Skeletal muscle tissue (tissue), 4 donors: ENCODE results near the gene TMED5. TPM values are rescaled to one million over a fixed set of nuclear protein-coding genes. Genes with fewer than 3 reads are reported as not detected.

Source experiments
- H3K27ac ChIP-seq: one replicate; pipeline ENCODE4 v1.7.0; 2013; ENCODE audit warnings: mild to moderate bottlenecking, low read depth, low read length, inconsistent platforms
- H3K27me3 ChIP-seq, 3 donors: one replicate each; pipeline ENCODE4 v1.7.0; 2013; ENCODE audit warnings: low read length in 3 of 3; ENCODE audit not compliant: control insufficient read depth in 3 of 3, insufficient read depth in 3 of 3
- H3K36me3 ChIP-seq, 3 donors: one replicate each; pipeline ENCODE4 v1.7.0; 2013; ENCODE audit warnings: low read length in 3 of 3; ENCODE audit not compliant: control insufficient read depth in 3 of 3, insufficient read depth in 3 of 3
- H3K4me1 ChIP-seq, 3 donors: one replicate each; pipeline ENCODE4 v1.7.0; 2013; ENCODE audit warnings: low read length in 3 of 3, mild to moderate bottlenecking in 3 of 3; ENCODE audit not compliant: control insufficient read depth in 3 of 3, insufficient read depth in 3 of 3
- H3K4me3 ChIP-seq, 3 donors: one replicate each; pipeline ENCODE4 v1.7.0; 2013; ENCODE audit warnings: low read length in 3 of 3
- H3K9ac ChIP-seq, 3 donors: one replicate each; pipeline ENCODE4 v1.7.0; 2013; ENCODE audit warnings: low read length in 3 of 3, mild to moderate bottlenecking in 3 of 3, moderate library complexity in 2 of 3, low read depth in 1 of 3
- H3K9me3 ChIP-seq, 3 donors: one replicate each; pipeline ENCODE4 v1.7.0; 2013; ENCODE audit warnings: low read length in 3 of 3; ENCODE audit not compliant: control insufficient read depth in 3 of 3
- total RNA-seq: library from RNA; depleted of rRNA; stranded (reverse); fragments of >200 nt; gene quantifications from one replicate; pipeline ENCODE4 v1.2.3, GENCODE V29; 2014
- donor health status: Osteomylitis.

The TMED5 gene
- total RNA-seq, 1 donor from 2014 or later, result 16.7 TPM

DNA sequence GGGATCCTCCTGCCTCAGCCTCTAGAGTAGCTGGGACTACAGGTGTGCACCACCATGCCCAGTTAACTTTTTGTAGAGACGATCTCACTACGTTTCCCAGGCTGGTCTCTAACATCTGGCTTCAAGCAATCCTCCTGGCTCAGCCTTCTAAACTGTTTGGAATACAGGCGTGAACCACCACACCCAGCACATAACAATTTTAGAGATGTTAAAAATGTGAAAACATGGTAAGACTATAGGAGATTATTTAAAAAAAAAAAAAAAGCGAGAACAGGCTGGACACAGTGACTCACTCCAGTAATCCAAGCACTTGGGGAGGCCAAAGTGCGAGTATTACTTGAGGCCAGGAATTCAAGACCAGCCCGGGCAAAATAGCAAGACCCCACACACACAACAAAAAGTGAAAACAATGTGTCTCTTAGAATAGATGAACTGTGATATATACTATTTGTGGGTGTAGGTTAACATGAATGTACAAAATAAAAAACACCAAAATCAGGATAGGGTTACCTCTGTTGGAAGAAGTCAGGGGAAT lies 19.9 kb upstream of the TMED5 start:
- Histone ChIP-seq H3K4me1 (no peaks in the 10 kb centered on the region), H3K4me3 (no peak overlapping the region), H3K27ac (no peak overlapping the region), H3K9me3 (no peaks in the 10 kb centered on the region), H3K36me3 (peaks cover 0 to 10% (median 0%) of the 10 kb centered on the region in 3 donors), H3K27me3 (no peaks in the 10 kb centered on the region), H3K9ac (no peak overlapping the region)

DNA sequence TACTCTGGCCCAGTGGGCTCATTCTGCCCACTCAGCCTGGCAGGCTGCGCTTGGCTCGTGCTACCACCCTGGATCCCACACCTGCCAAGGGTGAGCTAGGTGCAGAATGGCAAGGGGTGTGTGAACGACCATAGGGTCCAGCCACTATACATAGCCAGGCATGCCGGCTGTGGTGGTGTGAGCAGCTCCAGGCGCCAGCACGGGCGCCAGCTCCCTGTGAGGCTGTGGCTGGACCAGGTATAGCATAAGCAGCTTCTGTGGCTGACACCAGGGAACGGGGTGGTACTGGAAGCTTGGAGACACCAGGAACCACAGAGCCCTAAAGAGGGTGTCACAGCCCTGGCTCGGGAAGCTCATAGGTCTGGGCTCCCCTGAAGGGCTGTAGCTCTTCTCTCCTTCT lies 18.9 kb upstream of the TMED5 start:
- H3K4me3 ChIP-seq, result no peak overlapping the region
- no peaks in the 10 kb centered on the region for H3K9me3 ChIP-seq
- peaks cover 0 to 10% (median 0%) of the 10 kb centered on the region in 3 donors for H3K36me3 ChIP-seq

DNA sequence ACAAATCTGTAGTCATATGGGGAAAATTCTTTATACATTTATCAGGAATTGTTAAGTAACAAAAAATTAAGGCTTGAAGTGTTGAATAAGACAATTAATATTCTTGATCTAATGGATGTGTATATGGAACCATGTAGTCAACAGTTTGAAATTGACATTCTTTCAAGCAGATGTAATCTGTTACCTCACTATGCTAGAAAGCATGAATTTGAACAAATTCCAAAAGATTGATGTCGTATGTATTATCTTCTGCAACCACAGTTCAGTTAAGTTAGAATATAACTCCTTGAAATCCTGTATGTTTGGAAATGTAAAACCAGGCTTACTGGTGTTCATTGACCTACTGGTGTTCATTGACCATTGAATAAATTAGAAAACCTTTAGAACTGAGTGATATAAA lies 16.4 kb upstream of the TMED5 start:
- Histone ChIP-seq H3K9me3 (no peaks in the 10 kb centered on the region), H3K27me3 (no peaks in the 10 kb centered on the region), H3K36me3 (peaks cover 0 to 10% (median 0%) of the 10 kb centered on the region in 3 donors), H3K4me3 (no peak overlapping the region), H3K9ac (no peak overlapping the region), H3K27ac (no peak overlapping the region), H3K4me1 (no peaks in the 10 kb centered on the region)

More for the DNA sequence above, 18.9 kb upstream of the TMED5 start:
- no peak overlapping the region for H3K9ac ChIP-seq
- H3K27me3 ChIP-seq, result no peaks in the 10 kb centered on the region
- H3K4me1 ChIP-seq, result no peaks in the 10 kb centered on the region
- no peak overlapping the region for H3K27ac ChIP-seq

DNA sequence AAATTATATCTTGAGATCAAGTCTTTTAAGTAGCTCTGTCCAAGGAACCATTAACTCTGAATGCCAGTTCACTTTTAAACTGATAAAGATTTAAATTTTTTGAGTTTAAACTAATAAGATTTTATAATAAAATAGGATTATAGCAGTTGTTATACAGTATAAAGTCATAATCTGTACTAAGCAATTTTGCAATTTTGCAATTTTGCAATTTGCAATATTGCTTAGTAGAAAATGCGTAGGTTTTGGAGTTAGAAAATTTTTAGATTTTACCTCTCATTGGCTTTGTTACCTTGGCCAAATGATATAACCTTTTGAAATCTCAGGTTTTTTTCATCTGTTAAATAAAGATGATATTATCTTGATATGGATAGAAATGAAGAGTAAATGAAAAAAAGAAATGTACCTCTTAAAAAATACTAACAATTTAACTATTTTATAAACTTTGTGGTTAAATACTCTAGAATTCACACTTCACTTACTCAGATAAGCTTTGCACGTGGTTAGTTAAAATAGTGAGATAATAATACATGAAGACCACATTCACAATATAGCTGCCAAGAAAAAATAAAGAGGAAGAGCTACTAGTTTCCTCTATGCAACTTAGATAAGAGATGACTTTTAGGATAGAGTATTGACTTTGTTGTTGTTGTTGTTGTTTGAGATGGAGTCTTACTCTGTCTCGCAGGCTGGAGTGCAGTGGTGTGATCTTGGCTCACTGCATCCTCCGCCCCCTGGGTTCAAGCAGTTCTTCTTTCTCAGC lies 14.2 kb upstream of the TMED5 start:
- Histone ChIP-seq H3K36me3 (peaks cover 0 to 9% (median 0%) of the 10 kb centered on the region in 3 donors), H3K9me3 (no peaks in the 10 kb centered on the region), H3K4me3 (no peak overlapping the region), H3K4me1 (no peaks in the 10 kb centered on the region), H3K9ac (no peak overlapping the region), H3K27me3 (no peaks in the 10 kb centered on the region), H3K27ac (no peak overlapping the region)

DNA sequence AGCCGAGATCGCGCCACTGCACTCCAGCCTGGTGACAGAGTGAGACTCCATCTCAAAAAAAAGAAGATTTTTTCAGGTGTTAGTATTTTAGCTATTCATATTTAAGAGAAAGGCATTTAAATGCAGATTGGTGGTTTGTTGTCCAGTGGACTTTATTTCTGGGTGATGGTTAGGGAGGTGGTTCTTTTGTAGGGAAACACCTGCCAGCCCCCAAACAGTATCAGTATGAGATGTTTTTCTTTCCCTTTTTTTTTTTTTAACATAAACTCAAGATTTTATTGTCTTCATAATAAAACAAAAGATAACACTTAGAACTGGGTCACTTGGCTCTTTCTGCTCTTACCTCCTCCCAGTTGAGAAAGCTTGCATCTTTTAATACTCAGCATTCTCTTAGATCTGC lies 10.2 kb upstream of the TMED5 start:
- Histone ChIP-seq H3K27ac (no peak overlapping the region), H3K4me1 (no peaks in the 10 kb centered on the region), H3K9me3 (no peaks in the 10 kb centered on the region), H3K4me3 (no peak overlapping the region), H3K9ac (no peak overlapping the region), H3K36me3 (peaks cover 0 to 5% (median 0%) of the 10 kb centered on the region in 3 donors), H3K27me3 (no peaks in the 10 kb centered on the region)

DNA sequence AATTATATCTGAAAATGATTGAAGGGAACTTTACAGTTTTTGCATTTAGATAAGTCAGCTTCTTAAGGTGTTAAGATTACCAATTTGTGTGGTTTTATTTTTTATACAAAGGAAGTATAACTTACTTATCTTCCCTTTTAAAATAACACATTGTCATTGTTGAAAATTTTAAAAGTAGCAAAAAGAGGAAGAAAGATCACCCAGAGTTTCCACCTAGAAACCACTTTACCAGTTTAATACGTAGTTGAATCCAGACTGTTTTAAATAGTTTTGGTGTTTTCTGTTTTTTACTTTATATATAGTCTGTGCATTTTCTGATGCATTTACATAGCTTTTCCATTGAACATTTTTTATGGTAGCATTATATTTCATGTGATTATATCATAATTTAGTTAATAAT lies 6.5 kb upstream of the TMED5 start:
- no peaks in the 10 kb centered on the region for H3K27me3 ChIP-seq
- no peak overlapping the region for H3K27ac ChIP-seq
- no peak overlapping the region for H3K9ac ChIP-seq
- H3K36me3 ChIP-seq, result no peaks in the 10 kb centered on the region
- no peaks in the 10 kb centered on the region for H3K9me3 ChIP-seq
- no peaks in the 10 kb centered on the region for H3K4me1 ChIP-seq
- no peak overlapping the region for H3K4me3 ChIP-seq

DNA sequence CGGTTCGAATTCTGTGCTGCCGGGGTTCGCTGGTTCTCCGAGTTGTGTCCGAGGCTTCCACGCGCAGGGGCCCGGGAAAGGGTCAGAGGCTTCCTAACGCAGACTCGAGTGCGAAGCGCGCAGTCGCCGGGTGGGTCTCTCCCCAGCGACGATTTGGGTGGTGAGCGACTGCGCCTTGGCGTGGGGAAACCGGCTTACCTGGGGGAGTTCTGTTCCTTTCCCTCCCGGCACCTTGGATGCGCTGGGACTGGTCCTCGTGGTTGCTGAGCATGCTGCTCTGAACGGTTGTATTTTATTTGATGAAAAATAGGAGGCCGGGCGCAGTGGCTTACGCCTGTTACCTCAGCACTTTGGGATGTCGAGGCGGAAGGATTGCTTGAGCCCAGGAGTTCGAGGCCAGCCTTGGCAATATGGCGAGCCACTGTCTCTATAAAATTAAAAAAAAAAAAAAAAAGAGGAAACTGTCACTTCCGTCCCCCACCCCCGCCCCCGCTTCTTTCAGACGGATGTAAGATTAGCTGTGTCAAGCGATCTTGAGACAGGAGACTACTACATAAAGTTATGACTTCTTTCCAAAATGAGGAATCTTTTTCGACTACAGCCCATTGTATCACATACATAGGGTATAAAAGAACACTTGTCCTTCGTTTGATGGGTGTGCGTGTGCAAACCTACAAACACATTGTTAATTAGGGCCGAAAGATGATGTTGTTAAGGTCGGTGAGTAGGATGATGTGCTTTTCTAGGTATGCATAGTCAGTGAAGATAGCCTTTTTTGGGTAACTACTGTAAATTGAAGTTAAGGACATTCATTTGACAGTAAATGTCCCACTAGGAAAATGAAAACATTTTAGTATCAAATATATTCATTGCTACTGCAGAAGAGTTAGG lies 755 bp upstream of the TMED5 start, which contains the start of gene CCDC18:
Gene CCDC18 (plus strand): TSS at position 2 of the 891 bp plus-strand sequence. CDS start 2,638 bp downstream, outside the sequence.
- Histone ChIP-seq H3K4me1 (peaks cover 8 to 25% (median 19%) of the 10 kb centered on the region in 3 donors), H3K27me3 (no peaks in the 10 kb centered on the region), H3K4me3 (peak within 1 kb of the TSS; percentile 97 to 99 (median 97)), H3K27ac (peak within 1 kb of the TSS; percentile 99), H3K9me3 (no peaks in the 10 kb centered on the region), H3K36me3 (peaks cover 0 to 3% (median 0%) of the 10 kb centered on the region in 3 donors), H3K9ac (peak within 1 kb of the TSS; percentile 98 to 100 (median 99))

DNA sequence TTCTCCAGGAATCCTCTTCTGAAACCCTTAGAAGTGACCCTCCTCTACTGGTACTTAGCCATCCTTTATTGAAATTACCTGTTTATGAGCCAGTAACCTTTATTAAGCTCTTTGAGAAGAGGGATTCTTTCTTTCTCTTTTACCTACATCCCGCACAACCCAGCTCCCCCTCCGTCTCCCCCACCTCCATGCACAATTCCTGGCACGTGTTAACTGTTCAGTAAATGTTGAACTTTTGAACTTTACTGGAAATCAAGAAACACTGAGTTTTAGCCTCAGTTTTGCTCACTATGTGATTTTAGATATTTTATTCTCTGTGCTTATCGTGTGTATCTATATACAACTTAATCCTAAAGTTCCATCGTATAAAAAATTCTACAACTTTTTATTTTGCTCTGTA lies 1.8 kb downstream of the TMED5 start:
- H3K9ac ChIP-seq, result peak overlapping the region; percentile 5 to 99 (median 47)
- peak overlapping the region; percentile 26 for H3K27ac ChIP-seq
- H3K27me3 ChIP-seq, result no peaks in the 10 kb centered on the region
- H3K4me1 ChIP-seq, result peaks cover 8 to 25% (median 19%) of the 10 kb centered on the region in 3 donors
- peaks cover 0 to 4% (median 3%) of the 10 kb centered on the region in 3 donors for H3K36me3 ChIP-seq
- H3K4me3 ChIP-seq, result peak overlapping the region; percentile 37 to 97 (median 97)
- no peaks in the 10 kb centered on the region for H3K9me3 ChIP-seq

DNA sequence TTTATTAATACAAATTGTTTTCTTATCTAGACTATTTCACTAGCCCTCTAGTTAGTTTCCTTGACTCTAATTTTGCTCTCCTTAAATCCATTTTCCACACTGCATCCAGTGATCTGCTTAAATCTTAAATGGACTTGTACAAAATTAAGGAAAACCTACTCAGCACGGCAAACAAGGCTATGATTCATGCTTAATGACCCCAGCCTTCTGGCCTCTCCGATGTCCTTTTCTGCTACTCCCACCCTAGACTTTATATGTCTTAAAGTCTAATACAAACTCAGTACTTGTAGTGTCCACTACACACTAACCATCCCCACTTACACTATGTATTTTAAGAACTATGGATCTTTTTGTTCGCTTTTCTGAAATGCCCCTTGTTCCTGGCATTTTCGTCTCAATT lies 2.2 kb downstream of the TMED5 start:
- Histone ChIP-seq H3K27me3 (no peaks in the 10 kb centered on the region), H3K4me1 (peaks cover 8 to 25% (median 19%) of the 10 kb centered on the region in 3 donors), H3K9ac (peak overlapping the region; percentile 5 to 99 (median 47)), H3K27ac (peak overlapping the region; percentile 26), H3K9me3 (no peaks in the 10 kb centered on the region), H3K4me3 (peak overlapping the region in 2 of 3 donors; percentile 97), H3K36me3 (peaks cover 0 to 4% (median 3%) of the 10 kb centered on the region in 3 donors)
